Activated T-helper 9 cell treated with anti-CD3 and anti-CD28 coated beads, Interleukin-2, amount 50 U/mL, for 16 hours (primary cell): ENCODE results near the gene HAGH.

Experiments used
- DNase-seq: peaks from one replicate; pipeline ENCODE4 v3.0.0-alpha.2; 2020; ENCODE audit warnings: low read depth

HAGH gene

GRCh38 chr16:1762196-1762878 is 64.3 kb downstream of the HAGH start:
- DNase-seq, result no peak

DNA sequence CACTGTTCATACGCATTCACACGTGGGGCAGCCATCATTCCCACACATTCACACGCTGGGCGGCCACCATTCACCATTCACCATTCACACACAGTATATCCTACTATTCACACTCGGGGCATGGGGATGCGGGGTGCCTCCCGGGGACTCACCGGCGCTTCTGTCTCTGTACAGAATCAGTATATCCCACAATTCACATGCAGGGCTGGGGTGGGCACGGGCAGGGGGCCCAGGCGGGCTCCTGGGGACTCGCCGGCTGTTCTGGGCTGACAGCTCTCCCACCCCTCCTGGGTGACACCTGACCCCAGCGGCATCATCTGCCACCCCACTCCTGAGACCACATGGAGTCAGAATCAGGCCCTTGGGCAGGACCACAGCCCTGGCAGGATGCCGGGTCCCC is 64.9 kb downstream of the HAGH start:
- DNase-seq, result no peak

DNA sequence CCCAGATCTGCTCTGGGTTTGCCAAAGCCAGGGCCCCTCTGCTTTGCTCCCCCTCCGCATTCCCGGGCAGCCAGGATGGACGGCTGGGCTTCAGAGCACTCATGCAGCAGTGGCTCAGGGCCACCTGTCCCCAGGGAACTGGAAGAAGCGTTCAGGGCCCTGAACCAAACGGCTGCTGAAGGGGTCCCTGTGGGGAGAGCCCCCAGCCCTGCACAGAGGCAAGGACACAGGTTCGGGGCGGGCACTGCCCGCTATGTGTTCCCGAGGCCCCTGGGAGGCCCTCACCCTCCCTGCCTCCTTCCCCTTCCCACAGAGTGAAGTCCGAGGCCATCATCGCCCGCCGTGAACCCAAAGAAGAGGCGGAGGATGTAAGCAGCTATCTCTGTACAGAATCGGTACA is 65.7 kb downstream of the HAGH start:
- no peak for DNase-seq

- no peak for DNase-seq
Observed at GRCh38 chr16:1759511-1759910, 67.1 kb downstream of the HAGH start.

DNA sequence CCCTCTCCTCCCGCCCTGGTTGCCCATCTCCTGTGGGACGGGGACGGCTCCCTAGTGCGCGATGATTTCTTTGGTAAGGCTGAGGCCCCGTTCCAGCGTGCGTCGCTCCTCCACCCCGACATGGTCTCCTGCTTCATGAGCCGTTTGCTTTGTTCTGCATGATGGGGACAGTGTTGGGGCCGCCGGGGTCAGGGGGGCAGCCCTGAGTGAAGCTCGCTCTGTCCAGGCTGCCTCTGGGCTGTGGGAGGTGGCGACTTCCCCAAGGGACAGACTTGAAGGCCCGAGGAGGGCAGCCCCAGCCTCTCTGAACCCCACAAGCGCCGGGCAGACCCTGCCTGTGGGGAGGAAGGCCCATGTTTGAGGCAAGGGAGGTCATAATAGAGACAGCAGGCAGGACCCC is 67.7 kb downstream of the HAGH start:
- DNase-seq, result no peak

DNA sequence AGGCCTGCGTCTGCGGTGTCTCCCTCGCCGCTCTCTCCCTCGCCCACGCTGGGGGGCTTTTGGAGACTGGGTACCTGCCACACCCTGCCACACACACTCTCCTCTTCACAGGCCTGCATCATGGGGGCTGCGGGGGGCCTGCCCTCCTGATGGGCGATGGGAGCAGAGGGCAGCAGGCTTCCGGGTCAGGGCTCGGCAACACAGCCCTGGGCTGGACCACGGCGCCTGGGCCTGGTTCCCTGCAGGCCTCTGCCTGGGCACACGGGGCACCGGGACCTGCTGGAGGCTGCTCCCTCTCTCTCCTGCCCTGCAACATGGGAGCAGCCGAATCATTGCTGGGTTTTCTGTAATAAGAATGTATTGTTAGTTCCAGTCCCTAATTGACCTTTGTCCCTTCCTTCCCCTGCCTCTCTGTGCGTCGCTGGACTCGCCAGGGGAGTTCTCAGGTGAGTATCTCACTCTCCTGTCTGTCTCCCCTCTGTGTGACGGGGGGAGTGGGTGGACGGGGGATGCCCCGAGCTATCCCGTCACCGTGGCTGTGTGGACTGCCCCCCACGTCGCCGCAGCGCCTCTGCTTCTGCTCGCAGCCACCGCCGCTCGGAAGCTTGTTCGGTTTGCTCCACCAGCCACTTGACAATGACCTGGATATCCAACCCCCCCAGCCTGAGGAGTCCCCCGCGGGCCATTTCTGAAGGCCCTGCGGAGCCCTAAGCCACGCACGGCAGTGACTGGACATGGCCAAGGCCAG is 68.7 kb downstream of the HAGH start:
- DNase-seq, result no peak
